Fibroblast of the aortic adventitia (primary cell): ENCODE measurements around the gene NPAT. TPM values are rescaled to one million over a fixed set of nuclear protein-coding genes. Genes with fewer than 3 reads are reported as not detected.
"Not testable (repeated sequence)": the region's sequence is repeated elsewhere in the genome, so short reads cannot be mapped to it uniquely, and the experiment has no call there.

Experiments
- DNase-seq: peaks from one replicate; pipeline ENCODE4 v3.0.0-alpha.2; 2010; ENCODE audit warnings: low read depth
- H3K4me3 ChIP-seq: 2 replicates; pipeline ENCODE4 v1.5.1; 2011; ENCODE audit warnings: low read depth, mild to moderate bottlenecking, control low read depth, low read length, moderate library complexity
- total RNA-seq: library from RNA; depleted of rRNA; stranded (reverse); fragments of >200 nt; gene quantifications from 2 replicates; pipeline ENCODE4 v1.2.3, GENCODE V29; 2012; ENCODE audit warnings: low replicate concordance
- TF ChIP-seq, protein P1 (sequence below): IDR thresholded peaks from 2 replicates; pipeline ENCODE4 v1.5.1; 2011; ENCODE audit warnings: mild to moderate bottlenecking, low read length, control low read depth, inconsistent platforms; ENCODE audit not compliant: insufficient read depth

Gene NPAT
- total RNA-seq, 1 donor = 28.9 TPM

DNA sequence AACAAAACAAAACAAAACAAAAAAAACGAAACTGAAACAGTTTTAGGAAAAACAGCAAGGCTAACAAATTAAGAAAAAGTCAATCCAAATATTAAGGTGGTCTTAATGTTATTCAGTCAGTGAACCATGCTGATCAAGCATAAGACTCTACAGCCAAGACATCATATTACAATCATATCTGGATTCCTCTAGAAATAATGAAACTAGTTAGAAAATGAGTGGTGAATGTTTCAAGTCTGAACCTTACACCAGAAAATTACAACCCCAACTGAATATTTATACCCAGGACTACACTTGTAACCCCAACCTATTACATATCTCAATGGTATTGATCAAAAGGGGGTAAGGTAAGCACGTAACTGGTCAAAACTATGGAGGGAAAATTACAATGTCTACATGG is 52.3 kb downstream of the NPAT start:
- no peak for DNase-seq
- H3K4me3 ChIP-seq = no peak overlapping the region
- TF ChIP-seq, protein P1, sequence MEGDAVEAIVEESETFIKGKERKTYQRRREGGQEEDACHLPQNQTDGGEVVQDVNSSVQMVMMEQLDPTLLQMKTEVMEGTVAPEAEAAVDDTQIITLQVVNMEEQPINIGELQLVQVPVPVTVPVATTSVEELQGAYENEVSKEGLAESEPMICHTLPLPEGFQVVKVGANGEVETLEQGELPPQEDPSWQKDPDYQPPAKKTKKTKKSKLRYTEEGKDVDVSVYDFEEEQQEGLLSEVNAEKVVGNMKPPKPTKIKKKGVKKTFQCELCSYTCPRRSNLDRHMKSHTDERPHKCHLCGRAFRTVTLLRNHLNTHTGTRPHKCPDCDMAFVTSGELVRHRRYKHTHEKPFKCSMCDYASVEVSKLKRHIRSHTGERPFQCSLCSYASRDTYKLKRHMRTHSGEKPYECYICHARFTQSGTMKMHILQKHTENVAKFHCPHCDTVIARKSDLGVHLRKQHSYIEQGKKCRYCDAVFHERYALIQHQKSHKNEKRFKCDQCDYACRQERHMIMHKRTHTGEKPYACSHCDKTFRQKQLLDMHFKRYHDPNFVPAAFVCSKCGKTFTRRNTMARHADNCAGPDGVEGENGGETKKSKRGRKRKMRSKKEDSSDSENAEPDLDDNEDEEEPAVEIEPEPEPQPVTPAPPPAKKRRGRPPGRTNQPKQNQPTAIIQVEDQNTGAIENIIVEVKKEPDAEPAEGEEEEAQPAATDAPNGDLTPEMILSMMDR = no peak

DNA sequence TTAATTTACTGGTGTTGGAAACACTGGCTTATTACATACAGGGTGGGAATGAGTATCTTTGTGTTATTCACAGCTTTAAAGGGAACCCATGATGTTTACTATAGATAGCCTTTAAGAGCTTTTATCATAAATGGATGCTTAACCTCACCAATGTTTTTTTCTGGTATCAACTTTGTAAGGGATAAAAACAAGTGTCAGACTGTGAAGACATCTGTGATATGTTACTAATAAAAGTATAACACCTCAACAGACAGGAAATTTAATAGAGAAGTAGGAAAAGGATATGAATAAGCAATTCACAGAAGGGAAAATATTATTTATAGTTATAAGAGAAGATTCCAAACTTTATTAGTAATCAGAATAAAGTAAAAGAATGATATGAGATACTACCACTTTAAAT is 54.8 kb downstream of the NPAT start:
- TF ChIP-seq, protein P1 = no peak
- no peak overlapping the region for H3K4me3 ChIP-seq
- no peak for DNase-seq

DNA sequence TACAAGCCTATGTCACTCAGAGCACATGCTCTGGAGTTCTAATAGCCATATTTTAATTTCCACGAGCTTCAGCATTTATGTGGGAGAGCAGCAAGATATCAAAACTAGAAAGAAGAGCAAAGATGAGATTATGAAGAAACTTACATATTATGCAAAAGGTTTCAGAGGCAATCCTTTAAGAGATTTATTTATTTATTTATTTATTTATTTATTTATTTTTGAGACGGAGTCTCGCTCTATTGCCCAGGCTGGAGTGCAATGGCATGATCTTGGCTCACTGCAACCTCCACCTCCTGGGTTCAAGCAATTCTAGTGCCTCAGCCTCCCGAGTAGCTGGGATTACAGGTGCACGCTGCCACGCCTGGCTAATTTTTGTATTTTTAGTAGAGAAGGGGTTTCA is 59.6 kb downstream of the NPAT start:
- H3K4me3 ChIP-seq, DNase-seq: not testable (repeated sequence)

DNA sequence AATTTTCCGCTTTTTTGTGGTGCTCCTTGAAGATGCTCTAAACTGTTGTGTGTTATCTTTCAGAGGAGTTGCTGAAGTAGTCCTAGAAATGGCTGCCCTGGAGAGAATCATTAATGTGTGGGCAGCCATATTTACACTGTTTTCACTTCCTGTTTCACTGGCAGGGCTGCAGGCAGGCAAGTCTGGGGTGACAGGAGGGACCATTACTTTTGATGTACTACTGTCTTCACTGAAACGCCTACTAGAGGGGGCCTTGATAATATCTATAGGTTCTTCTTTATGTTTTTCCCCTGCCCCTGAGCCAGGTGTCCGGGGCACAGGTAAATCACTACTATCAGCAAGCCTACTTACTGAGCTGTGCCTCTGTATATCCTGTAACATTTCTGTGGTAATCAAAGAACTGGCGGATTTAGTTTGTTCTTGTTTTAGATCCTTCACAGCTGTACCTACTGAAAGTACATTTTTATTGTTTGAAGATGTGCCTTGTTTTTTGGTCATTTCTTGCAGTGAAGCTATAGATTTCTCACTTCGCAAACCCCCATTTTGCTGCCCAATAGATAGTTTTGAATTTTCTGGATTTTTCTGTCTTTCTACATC is 61.4 kb downstream of the NPAT start:
- DNase-seq = no peak
- no peak overlapping the region for H3K4me3 ChIP-seq
- TF ChIP-seq, protein P1 = no peak

DNA sequence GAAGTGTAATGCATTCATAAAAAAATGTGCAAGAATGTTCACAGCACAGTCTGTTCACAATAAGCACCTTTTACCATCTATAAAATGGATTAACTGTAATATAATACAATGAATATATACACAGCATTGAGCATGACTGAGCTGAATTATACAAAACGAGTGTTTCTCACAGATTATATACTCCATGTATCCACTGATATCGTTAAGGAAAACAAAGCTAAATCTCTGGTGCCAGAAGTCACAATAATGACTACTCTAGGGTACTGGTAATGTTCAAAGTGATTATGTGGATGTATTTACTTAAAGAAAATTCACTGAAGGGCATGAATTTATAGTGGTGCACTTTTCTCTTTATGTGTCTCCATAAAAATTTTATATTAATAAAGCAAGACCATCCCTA is 67.8 kb downstream of the NPAT start:
- H3K4me3 ChIP-seq = no peak overlapping the region
- DNase-seq = no peak
- TF ChIP-seq, protein P1 = no peak

DNA sequence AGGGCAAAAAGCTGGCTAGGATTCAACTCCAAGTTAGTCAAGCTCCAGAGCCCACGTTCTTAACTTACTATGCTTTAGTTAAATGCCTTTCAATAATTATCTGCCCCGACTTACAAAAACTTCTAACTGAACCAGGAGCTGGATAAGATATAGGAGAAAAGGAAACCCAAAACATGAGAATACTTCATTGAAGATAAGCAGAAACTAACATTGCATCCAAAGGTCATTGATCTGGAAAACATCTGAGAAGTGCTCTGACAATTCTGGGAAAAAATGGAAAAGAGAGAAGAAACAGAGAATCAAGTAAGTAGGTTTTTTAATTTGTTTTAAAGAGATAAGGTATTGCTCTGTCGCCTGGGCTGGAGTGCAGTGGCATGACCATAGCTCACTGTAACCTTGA is 73.9 kb downstream of the NPAT start:
- H3K4me3 ChIP-seq = no peak overlapping the region
- DNase-seq = no peak
- TF ChIP-seq, protein P1 = no peak

DNA sequence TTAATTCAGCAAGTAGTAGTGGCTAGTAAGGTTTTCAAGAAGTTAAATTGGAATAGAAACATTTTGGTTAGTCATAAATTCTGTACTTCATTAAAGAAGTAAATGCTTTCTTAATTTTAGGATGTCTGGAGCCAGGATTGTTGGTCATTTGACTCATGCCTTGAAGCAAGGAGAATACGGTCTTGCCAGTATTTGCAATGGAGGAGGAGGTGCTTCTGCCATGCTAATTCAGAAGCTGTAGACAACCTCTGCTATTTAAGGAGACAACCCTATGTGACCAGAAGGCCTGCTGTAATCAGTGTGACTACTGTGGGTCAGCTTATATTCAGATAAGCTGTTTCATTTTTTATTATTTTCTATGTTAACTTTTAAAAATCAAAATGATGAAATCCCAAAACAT is 75.3 kb downstream of the NPAT start:
- H3K4me3 ChIP-seq = no peak overlapping the region
- DNase-seq = no peak
- TF ChIP-seq, protein P1 = no peak

DNA sequence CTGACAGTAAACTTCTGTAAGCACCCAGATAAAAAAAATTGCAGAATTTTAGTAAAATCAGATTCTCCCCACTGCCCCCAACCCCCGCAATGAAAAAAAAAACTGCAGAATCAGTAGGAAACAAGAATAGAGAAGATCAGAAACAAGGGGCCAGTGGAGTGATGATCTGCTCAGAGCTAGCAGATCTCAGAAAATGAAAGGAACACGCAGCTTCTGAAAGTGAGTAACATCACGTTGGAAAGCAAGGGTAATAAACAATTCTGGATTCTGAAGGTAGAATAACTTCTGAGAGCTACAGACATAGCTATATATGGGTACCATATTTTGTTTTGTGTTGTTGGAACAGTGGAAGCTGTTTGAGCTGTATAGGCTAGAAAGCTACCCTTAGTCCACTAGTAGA is 77.8 kb downstream of the NPAT start:
- H3K4me3 ChIP-seq = no peak overlapping the region
- DNase-seq = no peak
- TF ChIP-seq, protein P1 = no peak
